GM12878 (cell line): ENCODE results near the gene RHBDD3.

Experiments
- CEBPB ChIP-seq, 2 experiments: fragments of 150-350 bp in 1 of 2; IDR thresholded peaks; 2 replicates each; pipeline ENCODE4 v1.6.1; 2012 to 2014; ENCODE audit warnings: low read depth in 2 of 2, low read length in 2 of 2, borderline replicate concordance in 1 of 2, inconsistent platforms in 1 of 2
- CHD2 ChIP-seq: IDR thresholded peaks from 2 replicates; pipeline ENCODE4 v1.6.1; 2011; ENCODE audit warnings: low read depth, low read length, improper control_type of control experiment, borderline replicate concordance
- JUNB ChIP-seq: IDR thresholded peaks from 2 replicates; pipeline ENCODE4 v1.6.1; 2016; ENCODE audit warnings: antibody characterized with exemption, mild to moderate bottlenecking
- POLR2A ChIP-seq: IDR thresholded peaks from 2 replicates; pipeline ENCODE4 v1.6.1; 2011; ENCODE audit warnings: low read depth, mild to moderate bottlenecking, low read length
- POLR2AphosphoS2 ChIP-seq: IDR thresholded peaks from 2 replicates; pipeline ENCODE4 v1.6.1; 2011; ENCODE audit warnings: low read depth, mild to moderate bottlenecking, low read length, improper control_type of control experiment, moderate library complexity
- YY1 ChIP-seq: IDR thresholded peaks from 2 replicates; pipeline ENCODE4 v1.6.1; 2011; ENCODE audit warnings: low read depth, mild to moderate bottlenecking, low read length

GRCh38 chr22:29266564-29267461 is 968 bp downstream of the RHBDD3 start:
- TF ChIP-seq CEBPB (IDR thresholded peaks at IDR 0.05; ENCODE audit: borderline replicate concordance in 1 of 2, low read depth in 2 of 2, low read length in 2 of 2) (no peak), POLR2AphosphoS2 (no peak), YY1 (no peak), POLR2A (no peak; the same call in 1 of the 2 replicates), JUNB (no peak), CHD2 (no peak)
